ENCODE measurements around the gene DIP2C.
"Not testable (repeated sequence)": the region's sequence is repeated elsewhere in the genome, so short reads cannot be mapped to it uniquely, and the experiment has no call there.

Gene DIP2C

DNA sequence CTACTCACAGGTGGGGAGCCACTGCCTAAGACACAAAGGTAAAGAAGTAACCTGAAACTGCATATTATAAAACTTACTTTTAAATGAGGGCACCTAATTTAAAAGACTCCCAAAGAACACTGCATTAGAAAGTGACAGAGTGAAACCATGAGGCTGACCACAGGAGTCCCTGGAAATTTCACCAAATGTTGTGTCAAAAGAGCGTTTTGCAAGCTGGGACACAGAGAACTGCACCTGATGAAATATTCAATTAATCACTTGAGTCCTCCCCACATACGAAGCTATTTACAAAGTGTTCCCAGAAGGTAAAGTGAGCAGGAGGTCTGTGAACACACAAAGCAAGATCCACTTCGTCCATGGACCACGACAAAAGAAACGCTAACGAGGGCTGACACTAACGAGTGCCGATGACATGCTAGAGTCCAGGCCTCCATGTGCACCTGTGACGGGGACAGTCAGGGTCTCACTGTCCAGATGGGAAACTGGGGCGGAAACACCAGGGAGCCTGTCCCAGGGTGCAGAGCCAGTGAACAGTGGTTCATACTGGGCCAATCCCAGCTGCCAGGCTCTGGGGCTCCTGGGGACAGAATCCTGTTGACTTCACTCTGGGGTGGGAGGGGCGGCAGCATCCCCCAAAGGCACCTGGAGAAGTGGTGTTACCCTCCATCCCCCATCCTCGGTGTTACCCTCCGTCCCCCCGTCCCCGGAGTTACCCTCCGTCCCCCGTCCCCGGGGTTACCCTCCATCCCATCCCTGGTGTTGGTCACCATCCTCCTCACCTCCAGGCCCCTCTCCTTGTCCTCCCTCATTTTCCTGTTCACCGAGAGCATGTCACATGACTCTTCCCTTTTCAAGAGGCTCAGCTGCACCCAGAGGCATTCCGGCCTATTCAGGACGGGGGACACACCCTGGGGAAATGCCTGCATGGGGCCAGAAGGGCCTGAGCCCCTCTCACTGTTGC lies 63.4 kb downstream of the DIP2C start:
- DNase-seq = no peak

DNA sequence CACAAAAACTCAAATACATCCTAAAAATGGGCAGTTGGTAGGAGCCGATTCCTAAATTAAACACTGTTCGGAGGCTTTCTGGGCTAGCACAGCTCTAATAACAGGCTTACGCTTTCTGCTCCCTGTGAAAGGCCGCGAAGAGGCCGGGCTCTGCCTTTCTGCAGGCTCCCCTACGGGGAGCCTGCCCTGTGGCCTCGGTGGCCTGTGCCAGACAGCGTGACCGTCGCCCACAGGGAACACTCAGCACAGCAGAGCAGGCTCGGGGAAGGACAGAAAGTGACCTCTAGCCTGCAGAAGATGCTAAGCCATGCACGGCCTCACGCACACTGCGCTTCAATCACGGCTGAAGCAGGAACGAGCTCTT lies 64.2 kb downstream of the DIP2C start:
- peak in 1 of 2 donors; percentile 51 for DNase-seq

DNA sequence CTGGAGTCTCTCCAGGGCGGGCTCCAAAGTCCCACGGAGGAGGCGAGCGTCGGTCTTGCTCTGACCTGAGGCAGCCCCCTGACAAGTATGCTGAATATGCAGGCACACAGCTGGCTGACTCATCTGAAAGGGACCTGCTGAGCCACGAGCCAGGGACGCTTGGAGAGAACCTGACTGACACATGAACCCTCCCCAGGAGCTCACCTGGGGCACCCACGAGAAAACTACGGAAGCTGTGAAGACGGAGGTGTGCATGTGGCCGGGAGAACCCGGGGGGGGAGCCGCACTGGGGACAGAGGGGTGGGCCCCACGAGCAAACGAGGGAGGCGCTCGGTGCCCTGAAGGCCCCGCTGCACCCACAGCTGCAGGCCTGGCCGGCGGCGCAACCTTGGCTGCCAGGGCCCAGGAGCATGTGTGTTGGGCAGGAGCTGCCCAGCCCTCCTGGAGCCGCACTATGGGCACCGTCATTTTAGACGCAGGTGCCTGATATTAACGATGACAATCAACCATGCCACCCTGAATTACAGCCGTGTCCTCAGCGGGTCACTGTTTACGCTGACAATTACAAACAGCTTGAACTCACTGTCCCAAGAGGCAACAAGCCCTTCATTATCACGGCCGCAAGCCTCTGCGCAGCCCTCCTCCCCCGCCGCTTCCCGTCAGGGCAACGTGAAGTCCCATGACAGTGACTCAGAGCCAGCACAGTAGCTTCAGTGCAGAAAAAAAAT lies 64.7 kb downstream of the DIP2C start:
- DNase-seq = peak; percentile 47 to 71

DNA sequence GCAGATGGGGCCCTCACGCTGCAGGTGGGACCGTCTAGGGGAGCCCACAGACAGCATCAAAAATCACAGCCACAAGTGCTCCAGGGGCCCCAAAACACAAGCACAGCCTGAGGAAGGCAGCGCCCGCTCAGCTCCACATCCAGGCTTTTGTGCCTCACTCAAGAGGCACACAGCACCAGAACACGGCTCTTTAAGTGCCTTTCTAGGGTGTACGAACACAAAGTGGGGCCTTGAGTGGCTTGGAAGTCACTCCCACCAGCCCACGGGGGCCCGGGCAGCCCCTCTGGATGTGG lies 65.2 kb downstream of the DIP2C start:
- no peak for DNase-seq

DNA sequence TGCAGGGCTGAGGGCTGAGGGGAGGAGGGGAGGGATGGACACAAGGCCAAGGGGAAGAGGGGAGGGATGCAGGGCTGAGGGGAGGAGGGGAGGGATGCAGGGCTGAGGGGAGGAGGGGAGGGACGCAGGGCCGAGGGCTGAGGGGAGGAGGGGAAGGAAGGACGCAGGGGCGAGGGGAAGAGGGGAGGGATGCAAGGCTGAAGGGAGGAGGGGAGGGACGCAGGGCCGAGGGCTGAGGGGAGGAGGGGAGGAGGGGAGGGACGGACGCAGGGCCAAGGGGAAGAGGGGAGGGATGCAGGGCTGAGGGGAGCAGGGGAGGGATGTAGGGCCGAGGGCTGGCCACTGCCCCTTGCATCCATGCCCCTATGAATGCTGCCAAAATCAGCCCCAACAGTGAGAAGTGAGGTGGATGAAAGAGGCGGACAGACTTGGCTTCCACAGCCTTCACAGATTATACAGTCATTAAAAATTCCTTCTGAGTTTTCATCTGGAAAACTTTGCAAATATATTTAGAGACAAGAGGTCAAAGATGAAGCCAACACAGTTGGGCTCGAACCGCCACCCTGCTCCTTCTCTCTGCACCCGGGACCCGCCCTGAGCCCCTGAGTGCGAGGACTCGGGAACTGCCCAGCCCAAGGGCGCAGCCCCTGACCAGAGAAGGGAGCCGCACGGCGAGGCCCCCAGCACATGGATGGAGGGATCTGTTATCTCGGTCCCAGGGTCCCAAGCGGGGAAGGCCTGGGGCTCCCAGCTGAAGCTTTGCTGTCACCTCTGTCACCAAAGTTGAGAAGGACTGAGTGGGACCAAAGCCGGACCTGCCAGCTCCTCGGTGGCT lies 65.8 kb downstream of the DIP2C start:
- DNase-seq = no peak

DNA sequence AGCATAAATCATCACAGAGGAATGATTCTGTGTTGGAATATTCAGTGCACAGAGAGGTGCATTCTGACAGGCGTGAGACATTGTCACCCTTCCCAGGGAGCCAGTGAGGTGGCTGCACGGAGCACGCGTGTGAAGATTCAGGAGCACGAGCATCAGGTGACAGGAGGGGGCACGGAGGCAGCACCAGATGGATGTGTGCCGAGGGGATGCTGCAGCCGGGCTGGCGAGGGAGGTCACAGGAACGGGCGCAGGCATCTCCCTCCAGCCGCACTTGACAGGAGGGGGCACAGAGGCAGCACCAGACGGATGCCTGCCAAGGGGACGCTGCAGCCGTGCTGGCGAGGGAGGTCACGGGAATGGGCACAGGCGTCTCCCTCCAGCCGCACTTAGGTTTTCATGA lies 66.5 kb downstream of the DIP2C start:
- DNase-seq = no peak

DNA sequence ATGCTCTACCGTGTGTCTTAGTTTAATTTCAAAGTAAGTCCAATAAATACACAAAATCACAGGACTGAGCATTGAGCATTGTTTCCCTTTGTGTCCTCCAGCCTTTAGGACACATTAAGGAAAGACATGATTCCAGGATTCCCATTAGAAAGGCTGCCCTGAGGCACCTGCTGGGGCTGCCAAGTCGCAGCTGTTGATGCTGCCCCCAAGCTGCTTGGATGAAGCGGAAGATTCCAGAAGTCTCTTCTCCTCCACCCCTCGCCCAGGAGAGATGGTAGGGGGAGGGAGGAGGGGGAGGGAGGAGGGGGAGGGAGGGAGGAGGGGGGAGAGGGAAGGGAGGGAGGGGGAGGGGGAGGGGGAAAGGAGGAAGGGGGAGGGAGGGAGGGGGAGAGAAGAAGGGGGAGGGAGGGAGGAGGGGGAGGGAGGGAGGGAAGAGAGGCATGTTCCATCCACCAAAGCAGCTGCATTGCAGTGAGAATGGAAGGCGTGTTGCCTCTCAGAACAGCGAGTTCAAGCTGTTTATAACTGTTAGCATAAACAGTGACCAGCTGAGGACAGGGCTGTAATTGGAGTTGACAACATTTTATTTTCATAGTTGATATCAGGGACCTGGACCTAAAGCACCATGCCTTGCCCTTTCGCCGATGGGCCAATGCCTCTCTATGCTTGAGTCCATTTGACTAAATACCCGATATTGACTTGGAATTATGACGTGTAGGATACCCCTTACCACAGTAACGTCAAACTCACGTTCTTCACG lies 67.3 kb downstream of the DIP2C start:
- DNase-seq = no peak

DNA sequence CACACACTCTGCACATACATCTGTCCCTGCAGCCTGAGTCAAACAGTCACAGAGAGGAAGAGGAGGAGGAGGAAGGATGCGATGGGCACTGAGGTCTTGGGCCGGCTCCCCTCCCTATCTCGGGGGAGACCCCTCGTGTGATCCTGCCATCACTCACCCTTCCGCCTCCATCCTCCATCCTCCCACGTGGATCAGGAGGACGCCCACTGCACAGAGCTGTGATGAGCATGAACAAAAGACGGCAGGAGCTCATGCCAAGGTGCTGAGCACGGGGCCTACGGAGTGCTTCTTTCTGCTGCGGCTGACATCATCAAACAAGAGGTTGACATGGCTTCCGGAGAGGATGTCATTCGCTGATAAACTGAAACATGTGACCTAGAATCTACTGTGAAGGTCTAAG lies 68.0 kb downstream of the DIP2C start:
- DNase-seq = no peak

DNA sequence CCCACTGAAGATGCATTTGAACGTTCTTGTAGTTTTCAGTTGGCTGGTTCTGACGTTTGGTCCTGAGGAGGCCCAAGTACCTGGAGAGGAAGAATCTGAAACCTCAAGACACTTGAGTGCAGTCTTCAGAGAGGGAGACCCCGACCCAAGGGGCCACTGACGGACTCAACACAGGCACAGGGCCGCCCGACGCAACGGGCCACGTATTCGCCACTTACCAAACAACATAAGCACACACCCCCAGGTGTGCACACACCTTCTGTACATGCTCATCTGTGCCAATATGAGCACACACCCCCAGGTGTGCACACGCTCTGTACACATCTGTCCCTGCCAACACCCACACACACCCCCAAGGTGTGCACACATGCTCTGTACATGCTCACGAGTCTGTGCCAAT lies 68.5 kb downstream of the DIP2C start:
- no peak for DNase-seq

DNA sequence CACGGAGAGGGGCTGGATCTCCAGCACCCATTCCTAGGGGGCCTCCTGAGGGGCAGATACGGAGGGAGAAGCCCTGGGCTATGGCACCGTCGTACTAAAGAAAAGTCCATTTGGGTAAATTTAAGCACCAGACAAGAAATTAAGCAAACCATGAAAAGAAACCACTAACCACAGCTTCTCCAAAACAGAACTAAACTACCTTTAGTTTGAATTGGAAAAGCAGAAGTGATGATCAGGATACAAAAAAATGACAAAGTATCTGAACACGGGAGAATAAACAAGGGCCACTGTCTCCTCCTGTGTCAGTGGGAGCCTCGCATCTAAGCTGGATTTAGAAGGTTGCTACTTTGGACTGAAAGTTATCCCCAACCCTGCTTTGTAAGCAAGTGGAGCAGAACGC lies 69.1 kb downstream of the DIP2C start:
- peak; percentile 12 to 30 for DNase-seq

DNA sequence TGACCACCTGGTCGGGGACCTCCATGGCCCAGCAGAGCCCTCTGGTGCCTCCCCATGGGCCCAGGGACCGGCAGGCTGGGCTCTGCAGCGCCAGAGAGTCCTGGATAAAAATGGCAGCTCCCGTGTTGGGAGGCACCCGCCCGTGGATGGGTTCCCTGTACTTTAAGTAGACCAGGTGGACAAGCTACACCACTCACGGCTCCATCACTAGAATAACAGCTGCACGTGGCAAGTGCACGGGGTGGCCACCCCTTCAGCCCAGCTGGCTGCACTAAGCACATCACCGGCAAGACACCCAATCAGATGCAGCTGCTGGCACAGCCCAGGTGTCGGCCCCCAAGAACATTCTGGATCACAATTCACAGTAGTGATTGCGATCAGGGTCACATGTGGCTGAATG lies 69.8 kb downstream of the DIP2C start:
- DNase-seq = no peak

DNA sequence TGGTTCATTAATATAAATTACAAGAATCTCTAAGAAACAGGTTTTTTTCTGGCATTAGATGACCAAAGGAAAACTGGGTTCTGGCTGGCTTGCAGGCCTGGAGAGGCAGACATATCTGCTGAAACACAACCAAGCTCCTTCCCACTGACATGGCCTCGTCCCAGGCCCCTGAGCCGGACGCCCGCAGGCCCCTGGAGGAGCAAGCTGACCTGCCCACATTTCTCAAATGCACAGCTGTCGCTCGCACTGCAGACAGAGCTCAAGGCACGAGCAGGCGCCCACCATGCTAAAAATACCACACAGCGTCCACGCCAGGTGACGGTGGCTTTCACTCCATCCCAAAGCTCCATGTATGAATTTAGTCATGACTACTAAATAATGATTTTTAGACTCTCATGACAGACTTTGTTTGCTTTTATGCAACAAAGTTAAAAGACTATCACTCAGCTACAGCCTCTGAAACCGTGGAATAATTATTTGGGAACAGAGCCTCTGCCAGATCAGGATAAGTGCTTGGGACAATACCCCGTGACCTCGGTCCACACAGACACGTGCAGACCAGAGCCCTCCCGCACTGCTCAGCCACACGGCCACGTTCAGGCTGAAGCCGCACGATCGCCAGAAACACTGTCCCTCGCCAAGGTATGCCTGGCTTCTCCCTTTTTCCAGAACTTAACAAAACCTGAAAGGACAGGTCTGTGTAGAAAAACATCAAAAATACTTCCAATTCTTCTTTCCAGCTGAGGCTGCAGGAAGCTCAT lies 71.1 kb downstream of the DIP2C start:
- no peak for DNase-seq

DNA sequence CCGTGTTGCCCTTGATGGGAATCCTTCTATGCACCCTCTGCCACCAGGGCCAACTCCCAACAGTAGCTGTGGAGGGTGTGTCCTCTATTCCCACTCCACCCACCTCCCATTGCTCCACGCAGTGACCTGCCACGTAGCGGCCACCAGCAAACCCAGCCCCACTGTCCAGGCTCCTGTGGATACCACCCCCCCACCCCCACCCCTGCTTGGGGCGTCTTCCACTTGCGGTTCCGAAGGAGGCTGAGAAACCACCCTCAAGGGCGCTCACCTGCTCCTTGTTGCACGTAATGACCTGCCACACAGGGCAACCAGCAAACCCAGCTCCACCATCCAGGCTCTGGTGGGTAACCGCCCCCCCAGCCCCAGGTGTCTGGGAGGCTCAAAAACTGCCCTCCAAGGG lies 72.0 kb downstream of the DIP2C start:
- no peak for DNase-seq

DNA sequence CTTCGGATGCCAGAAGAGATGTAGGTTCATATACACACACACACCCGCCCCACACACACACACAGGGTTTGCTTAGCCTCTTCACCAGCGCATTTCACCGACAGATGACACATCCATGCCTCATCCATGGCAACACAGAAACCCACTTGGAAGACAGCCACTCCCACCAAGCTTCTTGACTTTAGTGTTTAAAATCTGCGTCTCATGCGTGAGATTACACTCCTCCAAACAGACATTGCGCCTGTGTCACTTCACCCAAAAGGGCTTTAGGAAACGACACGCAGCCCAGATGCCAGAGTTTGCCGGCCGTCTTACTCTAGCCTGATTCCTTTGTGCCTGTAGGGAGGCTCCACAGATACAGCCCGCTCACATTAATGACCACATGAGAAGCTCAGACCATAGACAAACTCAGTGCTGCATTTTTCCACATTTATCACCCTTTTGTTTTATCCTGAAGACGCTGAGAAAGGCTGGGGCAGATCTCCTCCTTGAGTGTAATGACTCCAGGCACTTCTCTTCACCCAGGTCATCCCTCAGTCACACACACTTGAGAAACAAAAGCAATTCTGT lies 73.8 kb downstream of the DIP2C start:
- no peak for DNase-seq

DNA sequence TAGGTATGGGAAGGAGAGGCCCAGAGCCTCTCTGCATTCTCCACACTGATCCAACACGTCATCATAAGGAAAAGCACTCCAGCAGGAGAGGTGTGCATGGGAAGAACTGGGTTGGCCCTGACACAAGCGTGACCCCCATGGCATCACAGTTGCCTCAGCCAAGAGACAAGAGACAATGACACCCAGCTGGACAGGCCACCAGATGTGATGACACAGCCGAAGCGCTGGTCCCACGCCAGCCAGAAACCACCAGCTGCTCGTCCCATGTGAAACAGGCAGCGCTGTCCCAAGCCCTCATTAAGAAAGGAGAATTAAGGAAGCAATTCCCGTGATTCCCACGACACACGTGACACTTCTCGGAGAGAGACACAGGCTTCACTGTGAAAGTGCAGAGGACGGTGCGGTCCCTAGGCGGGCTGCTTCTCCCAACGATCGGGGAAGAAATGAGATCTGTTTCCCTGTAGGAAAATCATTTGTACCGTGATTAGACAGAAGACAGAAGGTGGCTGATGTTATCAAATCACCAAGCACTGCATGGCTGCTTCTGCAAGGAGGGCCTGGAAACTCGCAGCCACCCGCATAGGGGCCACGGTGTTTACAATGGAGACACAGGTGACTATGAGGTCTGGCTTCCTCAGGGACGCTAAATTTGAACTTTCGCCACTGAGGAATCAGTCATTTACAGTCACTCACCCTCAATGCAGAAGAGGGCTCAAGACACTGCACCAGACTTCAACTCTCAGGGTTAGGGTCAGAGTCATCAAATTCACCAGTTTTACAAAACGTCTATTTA lies 74.5 kb downstream of the DIP2C start:
- no peak for DNase-seq

DNA sequence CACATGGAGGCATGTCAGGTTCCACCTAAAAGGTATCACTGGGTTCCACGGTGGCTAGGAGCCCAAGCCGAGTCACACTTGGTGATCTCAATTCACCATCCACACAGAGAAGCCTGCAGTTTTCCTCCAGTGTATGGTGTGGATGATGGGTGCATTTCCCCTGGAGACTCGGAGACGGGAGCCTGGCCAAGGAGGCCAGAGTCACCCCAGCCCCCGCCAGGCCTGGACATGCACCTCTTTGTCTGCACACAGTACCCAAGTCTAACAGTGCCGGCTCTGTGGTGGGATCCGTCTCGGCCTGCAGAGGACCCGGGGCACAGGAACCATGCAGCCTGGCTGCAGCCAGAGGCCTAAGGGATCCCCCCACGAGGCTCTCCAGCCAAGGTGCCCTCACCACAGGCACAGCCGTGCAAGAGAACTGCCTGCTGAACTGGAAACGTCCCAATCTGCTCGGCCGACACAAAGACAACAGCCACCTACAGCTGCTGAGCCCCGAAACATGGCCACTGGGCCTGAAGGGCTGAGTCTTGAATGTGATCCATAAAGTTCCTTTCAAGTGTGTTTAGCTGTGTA lies 75.2 kb downstream of the DIP2C start:
- DNase-seq = no peak

DNA sequence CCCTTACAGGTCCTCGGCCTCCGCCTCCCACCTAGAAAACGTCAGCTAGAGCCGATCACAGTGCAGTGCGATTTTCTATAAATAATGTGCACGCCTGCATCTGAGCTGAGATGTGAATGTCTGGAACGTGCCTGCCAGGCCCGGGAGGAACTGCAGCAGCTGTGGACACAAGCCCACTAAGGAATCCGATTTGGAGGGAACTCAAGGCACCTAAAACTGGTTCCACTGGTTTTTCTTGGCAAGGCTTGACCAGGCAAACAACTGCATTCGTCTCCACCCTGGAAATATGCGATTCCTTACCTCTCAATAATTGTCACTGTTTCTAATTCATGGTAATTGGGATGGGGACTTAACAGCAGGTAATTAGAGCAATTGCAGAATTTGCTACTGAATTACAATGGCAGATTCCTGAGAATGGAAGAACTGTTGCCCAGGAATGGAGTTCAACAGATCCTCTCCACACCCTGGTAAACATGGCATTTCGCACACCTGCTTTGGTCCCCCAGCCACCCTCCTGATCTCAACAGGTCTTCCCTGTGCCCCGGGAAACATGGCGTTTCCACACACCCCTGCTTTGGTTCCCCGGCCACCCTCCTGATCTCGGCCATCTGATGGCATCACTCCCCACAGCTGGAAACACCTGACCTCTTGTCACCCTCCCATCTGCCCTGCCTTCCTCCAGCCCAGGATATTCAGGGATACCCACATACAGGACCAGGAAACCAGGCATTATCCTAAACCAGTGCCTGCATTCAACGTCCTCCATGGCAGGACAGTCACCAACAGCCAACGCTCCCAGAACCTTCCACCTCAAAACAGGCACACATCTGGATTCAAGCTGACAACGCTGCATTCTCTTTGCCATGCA lies 76.0 kb downstream of the DIP2C start:
- DNase-seq = no peak

DNA sequence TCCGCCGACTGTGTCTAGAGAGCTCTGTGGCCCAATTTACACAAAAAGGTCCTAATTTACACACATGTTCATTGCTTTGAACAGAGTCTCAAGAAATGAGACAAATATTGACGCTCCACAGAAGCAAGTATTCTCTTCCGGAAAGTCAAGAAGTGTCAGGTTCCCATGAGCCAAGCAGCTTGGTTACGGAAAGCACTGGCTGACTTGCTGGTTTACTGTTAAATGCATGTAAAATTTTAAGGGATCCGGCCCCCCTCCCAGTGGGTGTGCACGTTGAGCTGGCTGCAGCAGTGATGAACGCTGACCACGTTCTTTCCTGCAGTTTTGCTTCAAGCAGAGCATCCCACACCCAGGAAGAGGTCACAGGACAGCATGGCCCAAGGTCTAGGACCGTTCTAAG lies 76.8 kb downstream of the DIP2C start:
- DNase-seq = no peak

DNA sequence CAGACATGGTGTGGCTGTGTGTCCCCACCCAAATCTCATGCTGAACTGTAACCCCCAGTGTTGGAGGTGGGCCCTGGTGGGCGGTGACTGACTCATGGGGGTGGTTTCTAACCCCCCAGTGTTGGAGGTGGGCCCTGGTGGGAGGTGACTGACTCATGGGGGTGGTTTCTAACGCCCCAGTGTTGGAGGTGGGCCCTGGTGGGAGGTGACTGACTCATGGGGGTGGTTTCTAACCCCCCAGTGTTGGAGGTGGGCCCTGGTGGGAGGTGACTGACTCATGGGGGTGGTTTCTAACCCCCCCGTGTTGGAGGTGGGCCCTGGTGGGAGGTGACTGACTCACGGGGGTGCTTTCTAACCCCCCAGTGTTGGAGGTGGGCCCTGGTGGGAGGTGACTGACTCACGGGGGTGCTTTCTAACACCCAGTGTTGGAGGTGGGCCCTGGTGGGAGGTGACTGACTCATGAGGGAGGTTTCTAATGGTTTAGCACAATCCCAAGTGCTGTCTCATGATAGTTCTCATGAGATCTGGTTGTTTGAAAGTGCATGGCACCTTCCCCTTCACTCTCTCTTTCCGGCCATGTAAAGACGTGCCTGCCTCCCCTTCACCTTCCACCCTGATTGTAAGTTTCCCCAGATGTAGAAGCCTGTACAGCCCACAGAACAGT lies 78.7 kb downstream of the DIP2C start:
- not testable (repeated sequence) for DNase-seq
